IPS-18c (cell line): ENCODE measurements around the gene CAMTA1.

Source experiments
- H3K4me3 ChIP-seq: 2 replicates; pipeline ENCODE4 v1.7.0; 2013; ENCODE audit warnings: low read depth, mild to moderate bottlenecking, low read length, moderate library complexity; ENCODE audit not compliant: insufficient read depth
- H3K9me3 ChIP-seq: one replicate; pipeline ENCODE4 v1.6.1; 2013; ENCODE audit warnings: mild to moderate bottlenecking, low read length, moderate library complexity; ENCODE audit not compliant: control insufficient read depth, insufficient read depth

Gene CAMTA1

GRCh38 chr1:7511381-7511780 is 726.1 kb downstream of the CAMTA1 start:
- no peaks in the 10 kb centered on the region for H3K9me3 ChIP-seq
- no peak overlapping the region for H3K4me3 ChIP-seq

GRCh38 chr1:7513081-7513480 is 727.8 kb downstream of the CAMTA1 start:
- Histone ChIP-seq H3K9me3 (no peaks in the 10 kb centered on the region), H3K4me3 (no peak overlapping the region)

GRCh38 chr1:7515175-7515574 is 729.9 kb downstream of the CAMTA1 start:
- Histone ChIP-seq H3K9me3 (no peaks in the 10 kb centered on the region), H3K4me3 (no peak overlapping the region)

- H3K9me3 ChIP-seq: no peaks in the 10 kb centered on the region
- no peak overlapping the region for H3K4me3 ChIP-seq
Measured at GRCh38 chr1:7515904-7516303, 730.6 kb downstream of the CAMTA1 start.

- Histone ChIP-seq H3K4me3 (no peak overlapping the region), H3K9me3 (no peaks in the 10 kb centered on the region)
Measured at GRCh38 chr1:7516341-7516740, 731.1 kb downstream of the CAMTA1 start.

GRCh38 chr1:7516929-7517328 is 731.7 kb downstream of the CAMTA1 start:
- Histone ChIP-seq H3K9me3 (no peaks in the 10 kb centered on the region), H3K4me3 (no peak overlapping the region)

GRCh38 chr1:7517611-7518330 is 732.5 kb downstream of the CAMTA1 start:
- no peaks in the 10 kb centered on the region for H3K9me3 ChIP-seq
- no peak overlapping the region for H3K4me3 ChIP-seq

GRCh38 chr1:7518411-7518810 is 733.2 kb downstream of the CAMTA1 start:
- H3K9me3 ChIP-seq: no peaks in the 10 kb centered on the region
- H3K4me3 ChIP-seq: no peak overlapping the region

- Histone ChIP-seq H3K9me3 (no peaks in the 10 kb centered on the region), H3K4me3 (no peak overlapping the region)
Measured at GRCh38 chr1:7519181-7519860, 734.1 kb downstream of the CAMTA1 start.

- no peaks in the 10 kb centered on the region for H3K9me3 ChIP-seq
- H3K4me3 ChIP-seq: no peak overlapping the region
Measured at GRCh38 chr1:7519861-7520395, 734.7 kb downstream of the CAMTA1 start.

- Histone ChIP-seq H3K4me3 (no peak overlapping the region), H3K9me3 (no peaks in the 10 kb centered on the region)
Measured at GRCh38 chr1:7520496-7520895, 735.2 kb downstream of the CAMTA1 start.

GRCh38 chr1:7524341-7525337 is 739.4 kb downstream of the CAMTA1 start:
- Histone ChIP-seq H3K4me3 (no peak overlapping the region), H3K9me3 (no peaks in the 10 kb centered on the region)

GRCh38 chr1:7525338-7526063 is 740.2 kb downstream of the CAMTA1 start:
- no peaks in the 10 kb centered on the region for H3K9me3 ChIP-seq
- H3K4me3 ChIP-seq: no peak overlapping the region

GRCh38 chr1:7526196-7526866 is 741.1 kb downstream of the CAMTA1 start:
- Histone ChIP-seq H3K4me3 (no peak overlapping the region), H3K9me3 (no peaks in the 10 kb centered on the region)

- H3K9me3 ChIP-seq: no peaks in the 10 kb centered on the region
- no peak overlapping the region for H3K4me3 ChIP-seq
Measured at GRCh38 chr1:7526867-7527732, 741.8 kb downstream of the CAMTA1 start.

- Histone ChIP-seq H3K9me3 (no peaks in the 10 kb centered on the region), H3K4me3 (no peak overlapping the region)
Measured at GRCh38 chr1:7527733-7528045, 742.4 kb downstream of the CAMTA1 start.
